GM11168 (cell line): ENCODE data around the gene GSE1.

ENCODE experiments used
- in situ Hi-C: fragments of 300-500 bp; cut with MboI; formaldehyde crosslinking; loops from one replicate; pipeline ENCODE4 v1.12.0; 2022; ENCODE audit warnings: low sequenced_read_pairs; ENCODE audit not compliant: unreplicated experiment

The GSE1 gene

DNA sequence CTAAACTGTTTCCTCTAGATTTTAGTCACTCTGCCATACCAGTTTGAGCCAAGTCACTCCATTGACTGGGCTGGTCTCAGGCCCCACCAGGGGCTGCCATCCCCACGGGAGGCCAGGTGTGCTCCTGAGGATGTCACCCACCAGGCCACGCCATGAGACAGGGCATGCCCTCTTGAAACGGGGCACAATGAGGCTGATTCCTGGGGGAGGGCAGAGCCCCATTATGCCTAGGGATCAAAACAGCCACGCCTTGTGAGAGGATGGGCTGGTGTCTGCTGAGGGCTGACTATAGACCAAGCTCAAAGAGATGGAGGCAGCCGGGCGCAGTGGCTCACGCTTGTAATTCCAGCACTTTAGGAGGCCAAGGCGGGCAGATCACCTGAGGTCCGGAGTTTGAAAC lies 54.1 kb downstream of the GSE1 start:
- in situ Hi-C loops, result no loop called here

DNA sequence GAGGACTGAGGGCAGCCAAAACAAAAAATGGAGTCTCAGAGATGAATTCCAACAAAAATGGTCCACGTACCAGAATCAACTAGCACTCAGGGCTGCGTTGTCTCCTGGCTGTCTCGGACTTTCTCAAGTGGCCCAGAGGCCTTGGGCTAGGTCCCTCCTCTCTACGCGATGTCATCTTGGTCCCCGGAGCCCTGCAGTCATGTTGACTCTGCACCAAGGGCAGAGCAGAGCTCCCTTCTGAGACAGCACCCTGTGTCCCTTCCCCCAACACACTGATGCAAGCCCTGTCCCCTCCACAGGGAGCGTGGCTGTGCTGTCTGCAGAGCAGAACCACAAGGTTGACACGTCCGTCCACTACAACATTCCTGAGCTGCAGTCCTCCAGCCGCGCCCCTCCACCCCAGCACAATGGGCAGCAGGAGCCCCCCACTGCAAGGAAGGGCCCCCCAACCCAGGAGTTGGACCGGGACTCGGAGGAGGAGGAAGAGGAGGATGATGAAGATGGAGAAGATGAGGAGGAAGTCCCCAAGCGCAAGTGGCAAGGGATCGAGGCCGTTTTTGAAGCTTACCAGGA lies 54.8 kb downstream of the GSE1 start:
- in situ Hi-C loops, result no loop called here

DNA sequence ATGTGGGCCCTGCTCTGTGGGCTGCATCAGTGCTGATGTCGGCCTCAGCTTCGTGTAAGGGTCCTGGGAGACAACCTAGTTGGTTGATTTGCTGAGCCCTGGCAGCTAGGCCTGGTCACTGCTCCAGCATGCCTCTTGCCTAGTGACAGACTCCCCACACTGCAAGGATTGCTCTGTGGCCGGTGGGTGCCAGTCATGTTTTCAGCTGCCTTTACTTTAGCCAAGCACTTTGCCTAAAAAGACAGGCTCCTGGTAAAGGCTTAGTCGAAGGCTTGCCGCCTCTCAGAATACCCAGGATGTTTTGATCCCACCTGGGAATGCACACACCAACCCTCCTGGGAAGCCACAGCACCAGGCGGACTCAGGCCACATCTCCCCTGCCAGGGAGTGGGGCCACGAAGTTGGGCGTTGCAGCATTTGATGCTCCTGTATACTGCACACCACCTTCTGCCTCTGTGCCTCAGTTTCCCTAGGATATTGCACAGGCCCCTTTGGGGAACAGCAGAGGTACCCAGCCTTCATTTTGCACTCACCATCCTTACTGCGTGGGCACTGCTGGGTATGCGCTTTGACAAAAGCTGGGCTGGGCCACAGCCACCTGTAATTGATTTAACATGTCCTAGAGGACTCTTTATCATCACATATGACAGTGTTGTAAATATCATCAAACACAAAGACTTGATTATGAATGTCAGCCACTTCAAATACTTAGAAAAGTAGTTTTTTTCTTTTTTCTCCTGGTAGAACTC lies 55.7 kb downstream of the GSE1 start:
- in situ Hi-C loops, result no loop called here

DNA sequence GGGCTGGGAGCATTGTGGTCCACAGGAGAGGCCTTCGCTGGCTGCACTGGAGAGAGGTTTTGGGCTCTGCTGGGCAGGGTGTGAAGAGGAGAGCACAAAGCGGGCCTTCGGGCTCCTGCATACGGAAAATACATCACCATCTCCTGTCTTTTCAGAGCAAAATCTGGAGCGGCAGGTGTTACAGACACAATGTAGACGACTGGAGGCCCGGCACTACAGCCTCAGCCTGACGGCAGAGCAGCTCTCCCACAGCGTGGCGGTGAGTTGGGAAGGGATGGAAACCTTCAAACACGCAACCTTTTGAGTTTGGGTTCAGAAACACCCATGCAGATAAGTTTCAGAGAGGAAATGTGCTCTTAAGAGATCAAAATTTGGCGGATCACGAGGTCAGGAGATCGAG lies 57.7 kb downstream of the GSE1 start:
- in situ Hi-C loops, result no loop called here

DNA sequence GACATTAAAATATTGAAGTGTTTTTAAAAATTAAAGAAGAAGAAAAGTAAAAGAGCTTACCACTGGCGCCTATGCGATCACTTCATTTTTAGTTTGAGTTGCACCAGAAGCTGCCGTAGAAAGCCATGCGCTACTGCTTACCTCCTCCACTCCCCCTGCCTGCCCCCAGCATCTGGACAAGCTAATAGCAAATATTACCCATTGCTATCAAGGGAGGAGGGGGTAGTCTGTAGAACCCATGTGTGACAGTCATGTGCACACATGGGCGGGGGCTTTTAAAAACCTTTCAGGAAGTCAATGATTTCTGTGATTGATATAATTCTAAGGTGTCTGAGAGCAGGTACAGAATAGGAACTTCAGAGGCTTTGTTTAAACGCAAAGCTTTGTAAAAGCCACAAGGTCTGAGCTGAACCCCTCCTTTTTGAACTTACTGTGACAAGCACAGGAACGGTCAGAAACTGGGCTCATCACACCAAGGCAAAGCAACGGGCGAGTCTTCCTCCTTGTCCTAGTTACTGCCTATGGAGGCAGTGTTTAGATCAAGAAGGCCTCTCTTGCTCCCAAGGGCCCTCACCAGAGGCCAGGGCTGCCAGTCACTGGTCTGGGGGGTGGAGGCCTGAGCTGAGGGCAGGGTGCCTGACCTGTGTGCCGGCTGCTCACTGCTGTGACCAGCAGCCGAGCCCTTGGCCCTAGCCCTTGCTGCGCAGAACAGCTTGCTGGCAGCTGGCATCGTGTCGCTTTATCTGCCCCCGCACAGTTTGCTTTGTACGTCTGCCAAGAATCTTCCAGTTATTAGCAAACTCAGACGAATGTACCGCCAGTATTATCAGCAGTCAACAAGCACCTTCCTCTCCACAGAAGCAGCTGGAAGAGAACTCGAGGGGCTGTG lies 60.7 kb downstream of the GSE1 start:
- in situ Hi-C loops, result no loop called here

DNA sequence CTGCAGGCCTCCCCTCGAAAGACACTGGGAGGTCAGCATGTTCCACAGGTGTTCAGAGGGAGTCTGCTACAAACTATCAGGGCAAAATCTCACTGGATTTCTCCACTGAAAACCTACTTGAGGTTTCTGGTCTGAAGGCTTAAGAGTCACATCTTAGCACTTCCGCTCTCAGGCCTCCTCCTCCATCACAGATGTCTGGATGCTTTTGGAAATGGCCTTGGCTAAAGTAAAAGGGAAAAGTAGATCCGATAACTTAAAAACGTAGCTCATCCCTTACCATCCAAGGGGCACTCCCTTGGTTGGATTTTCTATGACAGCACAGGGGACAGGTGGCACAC lies 61.3 kb downstream of the GSE1 start:
- in situ Hi-C loops, result no loop called here

DNA sequence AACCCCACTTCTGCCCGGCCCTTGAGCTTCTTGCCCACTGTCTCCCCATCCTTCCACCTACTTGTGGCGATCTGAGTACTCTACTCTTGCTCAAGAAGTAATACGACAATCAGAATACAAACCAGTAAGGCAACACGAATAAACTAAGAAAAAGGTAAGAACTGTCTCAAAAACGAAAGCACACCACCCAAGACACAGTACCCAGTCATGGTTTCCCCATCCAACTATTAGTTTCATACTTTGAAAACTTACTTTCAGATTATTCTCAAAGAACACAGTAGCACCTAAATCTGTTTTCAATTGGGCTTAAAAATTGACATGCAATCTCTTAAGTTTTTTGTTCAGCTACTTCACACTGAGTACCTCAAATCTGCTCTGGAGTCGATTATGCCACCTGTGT lies 61.7 kb downstream of the GSE1 start:
- in situ Hi-C loops, result no loop called here

DNA sequence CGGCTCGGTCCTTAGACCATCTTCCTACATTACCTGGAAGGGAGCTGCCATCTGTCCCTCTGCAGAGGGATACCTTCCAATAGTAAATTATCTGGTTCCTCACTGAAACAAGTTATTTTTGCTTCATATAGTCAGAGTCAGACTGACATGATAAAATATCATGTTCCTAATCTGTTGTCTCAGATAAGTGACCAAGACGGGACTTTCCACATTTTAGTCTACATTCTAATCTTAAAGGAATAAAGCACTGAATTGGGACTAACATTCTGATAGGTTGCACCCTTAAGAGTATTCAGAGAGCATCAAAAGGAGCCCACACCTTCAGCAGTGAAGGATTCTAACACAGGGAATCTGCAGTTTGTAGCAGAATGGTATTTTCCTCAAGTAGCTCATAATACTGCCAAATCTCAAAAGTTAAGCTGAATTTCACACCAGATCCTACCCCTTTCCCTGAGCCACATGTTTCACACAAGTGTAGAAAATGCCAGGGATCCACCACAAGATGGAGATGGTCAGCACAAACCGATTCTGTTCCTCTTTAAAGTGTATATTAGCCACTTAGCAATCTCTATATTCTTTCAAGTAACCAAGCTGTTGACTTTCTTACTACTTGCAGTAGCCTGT lies 62.2 kb downstream of the GSE1 start:
- in situ Hi-C loops, result no loop called here

DNA sequence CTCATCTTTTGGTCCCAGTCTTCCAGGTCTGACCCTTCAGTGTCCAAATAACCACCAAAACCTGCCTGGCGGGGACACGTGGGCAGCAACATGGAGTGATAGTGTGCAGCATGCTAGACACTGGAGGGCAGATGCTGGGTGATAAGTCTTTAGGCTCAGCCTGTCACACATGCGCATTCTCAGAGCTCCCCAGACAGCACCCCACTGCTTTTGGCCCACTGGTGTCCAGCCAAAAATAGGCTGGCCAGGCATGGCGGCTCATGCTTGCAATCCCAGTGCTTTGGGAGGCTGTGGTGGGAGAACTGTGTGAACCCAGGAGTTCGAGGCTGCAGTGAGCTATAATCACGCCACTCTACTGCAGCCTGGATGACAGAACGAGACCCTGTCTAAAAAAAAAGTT lies 63.3 kb downstream of the GSE1 start:
- in situ Hi-C loops, result no loop called here

DNA sequence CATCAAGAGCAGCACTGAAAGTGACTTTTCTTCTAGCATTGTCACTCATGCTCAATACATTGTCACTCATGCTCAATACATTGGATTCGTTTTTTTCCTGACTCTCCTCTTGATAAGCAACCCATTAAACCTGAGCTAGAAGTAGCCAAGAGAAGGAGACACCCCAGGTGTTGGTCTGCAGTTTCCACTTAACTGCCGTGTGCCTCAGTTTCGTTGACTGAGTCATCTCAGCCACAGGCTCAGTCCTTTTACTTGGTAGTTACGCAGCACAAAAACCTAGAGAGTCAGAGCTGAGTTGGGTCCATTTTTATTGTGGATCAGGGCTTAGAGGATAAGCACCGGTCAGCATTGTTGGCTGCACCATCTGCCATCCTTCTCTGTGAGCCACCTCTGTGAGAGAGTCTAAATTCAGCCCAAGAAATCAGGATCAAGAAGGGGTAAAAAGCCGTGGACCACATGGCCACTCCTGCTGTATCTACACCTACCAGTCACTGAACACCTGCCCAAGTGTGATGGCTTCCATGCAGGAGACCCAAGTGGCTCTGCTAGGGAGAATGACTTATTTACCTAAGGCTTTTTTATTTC lies 64.4 kb downstream of the GSE1 start:
- in situ Hi-C loops, result no loop called here

DNA sequence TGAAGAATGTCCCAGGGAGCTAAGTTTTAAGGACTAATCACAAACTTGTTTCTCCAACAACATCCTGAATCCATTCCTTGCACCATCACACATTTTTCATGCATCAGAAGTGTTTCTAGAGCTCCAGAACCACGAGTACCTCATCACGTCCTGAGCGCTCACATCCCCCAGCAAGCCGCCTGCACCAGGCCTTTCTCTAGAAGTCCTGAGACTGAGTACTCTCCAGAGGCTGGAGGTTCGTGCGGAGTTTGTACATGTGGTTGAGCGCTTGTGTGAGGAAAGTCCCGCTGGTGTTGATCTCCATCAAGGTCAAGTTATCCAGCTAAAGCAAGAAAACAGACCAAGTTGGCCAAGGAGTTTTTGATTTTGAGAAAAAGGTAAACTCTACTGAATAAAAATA lies 64.9 kb downstream of the GSE1 start:
- in situ Hi-C loops, result no loop called here

DNA sequence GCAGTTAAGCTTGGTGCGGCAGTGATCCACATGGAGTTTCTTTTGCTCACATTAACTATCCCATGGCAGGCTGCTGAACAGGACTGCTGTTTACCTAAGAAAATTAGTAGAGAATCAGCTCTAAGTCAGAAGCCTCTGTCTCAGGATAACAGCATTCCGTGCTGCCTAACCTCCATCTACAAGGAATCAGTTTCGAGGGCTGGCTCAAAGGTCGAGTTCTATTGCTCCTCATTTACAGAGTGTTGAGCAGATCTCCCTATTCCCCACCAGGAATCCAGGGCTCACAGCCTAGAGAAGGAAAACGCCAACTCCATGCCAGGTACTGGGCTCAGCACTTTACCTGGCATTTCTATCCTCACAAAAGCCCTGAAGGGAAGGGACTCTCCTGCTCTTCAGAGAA lies 65.7 kb downstream of the GSE1 start:
- in situ Hi-C loops, result no loop called here

DNA sequence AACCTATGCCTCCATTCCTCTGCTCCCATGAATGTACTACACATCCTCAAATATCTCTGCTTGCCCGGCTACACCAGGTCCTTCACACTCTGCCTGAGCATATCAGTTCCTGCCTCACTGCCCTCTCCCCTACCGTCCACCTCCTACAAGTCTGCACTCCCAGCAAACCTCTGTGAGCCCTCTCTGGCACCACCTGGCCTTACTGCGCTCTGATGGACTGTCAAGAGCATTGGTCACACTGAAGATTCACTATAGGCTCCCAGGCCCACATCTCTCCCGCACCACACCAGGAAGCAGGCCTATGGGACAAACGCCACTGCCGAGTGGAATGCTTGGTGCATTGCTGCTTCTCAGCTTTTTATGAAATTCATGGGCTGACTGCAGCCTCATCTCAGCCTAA lies 66.7 kb downstream of the GSE1 start:
- in situ Hi-C loops, result no loop called here

DNA sequence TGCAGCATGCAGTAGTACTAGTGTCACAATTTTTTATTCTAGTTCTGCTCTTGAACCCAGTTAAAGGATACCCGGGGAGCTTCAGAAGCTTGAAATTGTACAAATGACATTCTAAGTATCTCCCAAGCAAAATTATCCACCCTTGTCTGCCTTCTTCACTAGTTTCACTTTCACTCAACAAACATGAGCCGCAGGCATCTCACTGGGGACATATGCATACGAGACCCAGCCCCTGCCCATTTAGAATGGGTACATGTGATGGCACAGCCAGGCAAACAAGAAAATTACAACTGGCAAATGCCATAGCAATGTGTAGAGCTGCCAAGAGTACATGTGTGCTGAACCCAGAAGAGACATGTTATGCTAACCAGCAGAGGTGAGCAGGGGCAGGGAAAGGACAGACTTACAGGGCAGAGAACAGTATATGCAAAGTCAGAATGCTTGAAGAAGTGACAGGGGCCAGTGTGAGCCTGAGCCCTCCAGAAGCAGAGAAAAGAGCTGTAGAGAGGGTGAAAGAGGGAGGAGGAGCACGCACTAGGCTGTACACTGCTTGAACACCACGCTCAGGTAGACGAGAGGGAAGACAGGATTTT lies 67.3 kb downstream of the GSE1 start:
- in situ Hi-C loops, result no loop called here

DNA sequence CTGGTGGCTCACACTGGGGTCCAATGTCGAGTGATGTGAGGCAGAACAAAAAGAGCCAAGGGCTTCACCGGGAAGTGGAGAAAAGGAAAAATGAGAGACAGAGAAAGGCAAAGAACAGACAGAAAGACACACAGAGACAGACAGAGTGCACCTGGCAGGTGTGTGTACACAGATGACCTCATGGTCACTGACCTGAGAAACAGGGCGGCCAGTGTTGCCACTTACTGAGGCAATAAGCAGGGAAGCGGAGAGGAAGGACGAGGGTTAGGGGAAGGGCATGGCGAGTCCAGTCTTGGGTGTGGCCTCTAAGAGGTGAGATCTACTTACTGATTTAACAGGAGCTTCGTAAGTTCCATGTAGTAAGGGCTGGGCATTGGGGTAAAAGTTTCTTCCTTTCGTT lies 68.1 kb downstream of the GSE1 start:
- in situ Hi-C loops, result no loop called here

DNA sequence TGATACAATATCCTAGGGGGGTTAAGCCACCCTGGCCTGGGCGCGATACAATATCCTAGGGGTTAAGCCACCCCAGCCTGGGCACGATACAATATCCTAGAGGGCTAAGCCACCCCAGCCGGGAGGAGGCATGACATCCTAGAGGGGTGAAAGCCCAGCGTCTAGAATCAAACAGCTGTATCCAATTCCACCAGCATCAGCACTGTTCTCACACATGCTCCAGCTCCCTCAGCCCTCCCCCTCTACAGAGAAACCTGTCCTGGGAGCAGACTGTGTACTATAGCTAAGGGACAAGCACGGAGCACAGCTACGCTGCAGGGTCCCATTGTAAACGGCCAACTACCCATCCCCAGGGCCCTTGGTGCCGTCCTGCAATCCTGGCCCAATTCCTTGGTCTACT lies 69.4 kb downstream of the GSE1 start:
- in situ Hi-C loops, result no loop called here

DNA sequence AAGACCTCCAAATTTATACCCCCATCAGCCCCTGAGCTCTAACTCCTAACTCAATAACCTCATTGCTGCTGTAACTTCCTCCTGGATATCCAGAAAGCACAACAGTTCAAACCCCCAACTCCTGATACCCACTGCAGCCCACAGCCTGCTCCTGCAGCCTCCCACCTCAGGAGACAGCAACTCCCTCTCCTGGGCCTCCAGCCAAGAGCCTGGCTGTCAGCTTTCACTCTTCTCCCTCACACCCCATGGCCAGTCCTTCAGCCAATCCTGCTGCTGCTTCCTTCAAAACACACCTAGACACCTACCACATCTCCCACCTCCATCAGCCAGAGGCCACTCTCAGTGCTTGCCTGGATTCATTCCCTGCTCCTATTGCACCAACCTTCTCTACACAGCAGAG lies 70.2 kb downstream of the GSE1 start:
- in situ Hi-C loops, result no loop called here

DNA sequence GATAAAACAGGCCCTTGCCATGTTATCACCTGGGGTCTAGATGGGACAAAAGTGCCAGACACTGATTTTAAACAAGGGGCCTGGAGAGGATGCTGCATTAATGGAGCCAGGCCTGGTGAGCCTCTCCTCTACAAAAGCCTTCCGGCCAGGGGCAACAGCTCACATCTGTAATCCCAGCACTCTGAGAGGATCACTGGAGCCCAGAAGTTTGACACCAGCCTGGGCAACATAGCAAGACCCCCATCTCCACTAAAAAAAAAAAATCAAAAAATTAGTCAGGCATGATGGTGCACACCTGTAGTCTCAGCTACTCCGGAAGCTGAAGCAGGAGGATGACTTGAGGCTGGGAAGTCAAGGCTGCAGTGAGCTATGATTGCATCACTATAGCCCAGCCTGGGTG lies 72.1 kb downstream of the GSE1 start:
- in situ Hi-C loops, result no loop called here

DNA sequence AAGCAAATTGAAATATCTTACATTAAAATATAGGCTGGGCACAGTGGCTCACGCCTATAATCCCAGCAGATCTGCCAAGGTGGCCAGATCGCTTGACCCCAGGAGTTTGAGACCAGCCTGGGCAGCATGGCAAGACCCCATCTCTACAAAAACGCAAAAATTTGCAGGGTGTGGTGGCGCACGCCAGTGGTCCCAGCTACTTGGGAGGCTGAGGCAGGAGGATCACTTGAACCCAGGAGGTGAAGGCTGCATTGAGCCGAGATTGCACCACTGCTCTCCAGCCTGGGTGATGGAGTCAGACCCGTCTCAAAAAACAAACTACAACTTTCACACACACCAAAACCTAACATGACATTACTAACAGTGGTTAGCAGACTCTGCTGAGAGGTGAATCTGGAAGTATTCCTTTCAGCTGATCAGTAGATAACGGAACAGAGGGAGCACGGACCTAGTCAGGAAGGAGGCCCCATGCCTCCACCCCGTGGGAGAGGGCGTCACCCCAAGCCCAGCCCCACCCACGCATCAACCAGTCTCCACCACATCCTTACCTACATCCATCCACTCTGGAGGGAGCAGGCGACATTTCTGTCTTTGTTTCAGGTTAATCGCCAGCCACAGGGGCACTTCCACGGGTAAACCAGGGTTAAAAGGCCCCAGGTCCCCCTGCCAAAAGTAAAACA lies 73.9 kb downstream of the GSE1 start:
- in situ Hi-C loops, result no loop called here
